Measurements from ENCODE around the gene COX19. TPM values are rescaled to one million over a fixed set of nuclear protein-coding genes. Genes with fewer than 3 reads are reported as not detected.

COX19 gene
- total and polyA plus RNA-seq, 2 experiments from 2014 or later = 11.7 to 12.6 TPM

- H3K4me3 ChIP-seq = no peak overlapping the region
- ATAC-seq (no peak), DNase-seq (ENCODE audit: low spot score) (no peak)
- Mint-ChIP-seq H3K27me3 (ENCODE audit: insufficient read depth, low read depth, poor library complexity) (peaks cover 5% of the 10 kb centered on the region), H3K9me3 (no peaks in the 10 kb centered on the region; the same call in 2 of the 3 replicates), H3K4me3 (no peak overlapping the region), H3K4me1 (no peaks in the 10 kb centered on the region; the same call in 2 of the 3 replicates), H3K27ac (no peak overlapping the region), H3K36me3 (ENCODE audit: low read depth) (peaks cover 11% of the 10 kb centered on the region)
- no peak overlapping the region for H2AFZ ChIP-seq
- no peaks in the 10 kb centered on the region for H4K20me1 ChIP-seq (replicated peaks; ENCODE audit: insufficient read depth)
- TF ChIP-seq ZNF331 (CRISPR knock-in tag; IDR thresholded peaks at IDR 0.05; ENCODE audit: low read depth) = no peak
- no peak for TF ChIP-seq EZH2 (IDR thresholded peaks at IDR 0.05; ENCODE audit: low read depth, unreplicated experiment)
- TF ChIP-seq CTCF (conservative IDR thresholded peaks at IDR 0.05; ENCODE audit: low read depth in 2 of 2) = no peak
- TF ChIP-seq REST (IDR thresholded peaks at IDR 0.05; ENCODE audit: unreplicated experiment) = no peak
- TF ChIP-seq STAT1 (IDR thresholded peaks at IDR 0.05; ENCODE audit: unreplicated experiment) = no peak
- no peak for TF ChIP-seq NANOG (IDR thresholded peaks at IDR 0.05; ENCODE audit: borderline replicate concordance)
- no peak for TF ChIP-seq ZNF114 (CRISPR knock-in tag; IDR thresholded peaks at IDR 0.05)
- TF ChIP-seq ZNF462 (CRISPR knock-in tag; IDR thresholded peaks at IDR 0.05) = no peak
- no peak for TF ChIP-seq POLR2AphosphoS5 (IDR thresholded peaks at IDR 0.05; ENCODE audit: low read depth)
- TF ChIP-seq CREB1 (CRISPR knock-in tag; IDR thresholded peaks at IDR 0.05; ENCODE audit: low read depth) = no peak
- TF ChIP-seq JUNB (IDR thresholded peaks at IDR 0.05; ENCODE audit: unreplicated experiment) = no peak
- no peak for TF ChIP-seq ETS1 (IDR thresholded peaks at IDR 0.05)
- no peak for TF ChIP-seq EZH2phosphoT487 (IDR thresholded peaks at IDR 0.05; ENCODE audit: unreplicated experiment)
- H3K36me3 ChIP-seq (ENCODE audit: insufficient read depth) = no peaks in the 10 kb centered on the region
- H3K27me3 ChIP-seq (ENCODE audit: insufficient read depth) = no peaks in the 10 kb centered on the region
- H3K9me2 ChIP-seq (ENCODE audit: insufficient read depth) = no peaks in the 10 kb centered on the region
- 0 out of 2 replicates have a peak, but pooled peaks cover 4% of the 10 kb centered on the region for H3K79me2 ChIP-seq (replicated peaks; ENCODE audit: insufficient read depth)
- no peak overlapping the region for H3K4me2 ChIP-seq
- no peaks in the 10 kb centered on the region for H3F3A ChIP-seq (replicated peaks; ENCODE audit: low read depth)
- no peak overlapping the region for H3K27ac ChIP-seq (ENCODE audit: low read depth)
- H3K4me1 ChIP-seq (ENCODE audit: insufficient read depth) = no peaks in the 10 kb centered on the region
Measured at GRCh38 chr7:1021366-1021765, 46.0 kb upstream of the COX19 start.
